ENCODE measurements around the gene CDK5.

The CDK5 gene

GRCh38 chr7:151087245-151088018 lies 29.7 kb upstream of the CDK5 start:
- FAIRE-seq (no peak), DNase-seq (ENCODE audit: insufficient read length, low spot score) (no peak)

GRCh38 chr7:151086802-151087244 lies 29.1 kb upstream of the CDK5 start:
- DNase-seq (ENCODE audit: insufficient read length, low spot score) (no peak), FAIRE-seq (peak; percentile 26)
- TF ChIP-seq POLR2A (IDR thresholded peaks at IDR 0.05; ENCODE audit: low read depth, low read length) (no peak), POU2F2 (IDR thresholded peaks at IDR 0.05; ENCODE audit: low read depth, low read length) (no peak), POLR2AphosphoS5 (IDR thresholded peaks at IDR 0.05; ENCODE audit: low read depth, low read length) (no peak), SPI1 (IDR thresholded peaks at IDR 0.05; ENCODE audit: low read depth, low read length) (no peak), PAX5 (IDR thresholded peaks at IDR 0.05; ENCODE audit: insufficient read depth, low read length, severe bottlenecking) (no peak), TAF1 (IDR thresholded peaks at IDR 0.05; ENCODE audit: low read depth, low read length) (no peak)

More at GRCh38 chr7:151087245-151088018, 29.7 kb upstream of the CDK5 start:
- TF ChIP-seq TAF1 (IDR thresholded peaks at IDR 0.05; ENCODE audit: low read depth, low read length) (no peak), SPI1 (IDR thresholded peaks at IDR 0.05; ENCODE audit: low read depth, low read length) (no peak), POLR2A (IDR thresholded peaks at IDR 0.05; ENCODE audit: low read depth, low read length) (no peak), PAX5 (IDR thresholded peaks at IDR 0.05; ENCODE audit: insufficient read depth, low read length, severe bottlenecking) (no peak), POLR2AphosphoS5 (IDR thresholded peaks at IDR 0.05; ENCODE audit: low read depth, low read length) (no peak), POU2F2 (IDR thresholded peaks at IDR 0.05; ENCODE audit: low read depth, low read length) (no peak)

GRCh38 chr7:151085691-151086620 lies 28.3 kb upstream of the CDK5 start, which contains the start of gene AGAP3:
TSS of gene AGAP3 (plus strand) at chr7:151086475. CDS start at chr7:151086742, 267 bp downstream.
- FAIRE-seq (peak; percentile 40), DNase-seq (ENCODE audit: insufficient read length, low spot score) (peak; percentile 83)
- no peak for TF ChIP-seq POU2F2 (IDR thresholded peaks at IDR 0.05; ENCODE audit: low read depth, low read length)
- TF ChIP-seq SPI1 (IDR thresholded peaks at IDR 0.05; ENCODE audit: low read depth, low read length), result no peak
- TF ChIP-seq TAF1 (IDR thresholded peaks at IDR 0.05; ENCODE audit: low read depth, low read length), result no peak
- no peak for TF ChIP-seq PAX5 (IDR thresholded peaks at IDR 0.05; ENCODE audit: insufficient read depth, low read length, severe bottlenecking)
- TF ChIP-seq POLR2A (IDR thresholded peaks at IDR 0.05; ENCODE audit: low read depth, low read length), result no peak
- no peak for TF ChIP-seq POLR2AphosphoS5 (IDR thresholded peaks at IDR 0.05; ENCODE audit: low read depth, low read length)

- no peak for TF ChIP-seq TAF1 (IDR thresholded peaks at IDR 0.05; ENCODE audit: low read depth, low read length)
- DNase-seq (ENCODE audit: insufficient read length, low spot score) (no peak), FAIRE-seq (no peak)
Measured at GRCh38 chr7:151085329-151085690, 27.6 kb upstream of the CDK5 start.

GRCh38 chr7:151083824-151084160 lies 26.1 kb upstream of the CDK5 start:
- TF ChIP-seq POLR2A (IDR thresholded peaks at IDR 0.05; ENCODE audit: low read depth, low read length) (no peak), POLR2AphosphoS5 (IDR thresholded peaks at IDR 0.05; ENCODE audit: low read depth, low read length) (no peak), TAF1 (IDR thresholded peaks at IDR 0.05; ENCODE audit: low read depth, low read length) (no peak), SPI1 (IDR thresholded peaks at IDR 0.05; ENCODE audit: low read depth, low read length) (no peak), POU2F2 (IDR thresholded peaks at IDR 0.05; ENCODE audit: low read depth, low read length) (no peak), PAX5 (IDR thresholded peaks at IDR 0.05; ENCODE audit: insufficient read depth, low read length, severe bottlenecking) (no peak)
- FAIRE-seq (no peak), DNase-seq (ENCODE audit: insufficient read length, low spot score) (no peak)

GRCh38 chr7:151083071-151083823 lies 25.6 kb upstream of the CDK5 start, which contains the start of gene TMUB1:
TSS of gene TMUB1 (minus strand) at chr7:151083493. CDS start at chr7:151082563, 930 bp downstream.
- peak; percentile 79 for DNase-seq (ENCODE audit: insufficient read length, low spot score)

GRCh38 chr7:151082141-151083070 lies 24.7 kb upstream of the CDK5 start:
- TF ChIP-seq TAF1 (IDR thresholded peaks at IDR 0.05; ENCODE audit: low read depth, low read length), result no peak
- TF ChIP-seq POLR2AphosphoS5 (IDR thresholded peaks at IDR 0.05; ENCODE audit: low read depth, low read length), result no peak
- no peak for TF ChIP-seq POU2F2 (IDR thresholded peaks at IDR 0.05; ENCODE audit: low read depth, low read length)
- no peak for TF ChIP-seq POLR2A (IDR thresholded peaks at IDR 0.05; ENCODE audit: low read depth, low read length)
- TF ChIP-seq SPI1 (IDR thresholded peaks at IDR 0.05; ENCODE audit: low read depth, low read length), result no peak
- no peak for DNase-seq (ENCODE audit: insufficient read length, low spot score)
- FAIRE-seq, result no peak

More at GRCh38 chr7:151083071-151083823, 25.6 kb upstream of the CDK5 start, which contains the start of gene TMUB1:
- TF ChIP-seq POU2F2 (IDR thresholded peaks at IDR 0.05; ENCODE audit: low read depth, low read length) (no peak), SPI1 (IDR thresholded peaks at IDR 0.05; ENCODE audit: low read depth, low read length) (no peak), TAF1 (IDR thresholded peaks at IDR 0.05; ENCODE audit: low read depth, low read length) (no peak), PAX5 (IDR thresholded peaks at IDR 0.05; ENCODE audit: insufficient read depth, low read length, severe bottlenecking) (no peak), POLR2AphosphoS5 (IDR thresholded peaks at IDR 0.05; ENCODE audit: low read depth, low read length) (no peak), POLR2A (IDR thresholded peaks at IDR 0.05; ENCODE audit: low read depth, low read length) (no peak)
- peak; percentile 70 for FAIRE-seq
